AG04449 (cell line): ENCODE results near the gene A1BG.
A peak's percentile ranks its signal among the peaks of the same experiment; 100 is the strongest.

Experiments
- CTCF ChIA-PET: fragments of 350-600 bp; formaldehyde crosslinking; extraction: SDS; loops from one replicate; lab custom pipeline; 2021; ENCODE audit warnings: antibody characterized with exemption; lab: Yijun Ruan, JAX
- POLR2A ChIA-PET: fragments of 400-600, 350-600 bp; formaldehyde crosslinking; extraction: SDS; loops from one replicate; lab custom pipeline; 2020; ENCODE audit warnings: antibody characterized with exemption, inconsistent platforms; lab: Yijun Ruan, JAX
- DNase-seq: peaks from one replicate; pipeline ENCODE4 v3.0.0-alpha.2; 2010; ENCODE audit warnings: low read depth, low spot score
- H3K4me3 ChIP-seq: 2 replicates; pipeline ENCODE4 v1.5.1; 2011; ENCODE audit warnings: low read depth, mild to moderate bottlenecking, control low read depth, low read length
- TF ChIP-seq, protein P1 (sequence below): IDR thresholded peaks from one replicate; pipeline ENCODE4 v1.5.1; 2011; ENCODE audit warnings: mild to moderate bottlenecking, moderate library complexity, low read length, control low read depth, inconsistent platforms; ENCODE audit not compliant: insufficient read depth; ENCODE audit errors: missing control alignments

A1BG gene

DNA sequence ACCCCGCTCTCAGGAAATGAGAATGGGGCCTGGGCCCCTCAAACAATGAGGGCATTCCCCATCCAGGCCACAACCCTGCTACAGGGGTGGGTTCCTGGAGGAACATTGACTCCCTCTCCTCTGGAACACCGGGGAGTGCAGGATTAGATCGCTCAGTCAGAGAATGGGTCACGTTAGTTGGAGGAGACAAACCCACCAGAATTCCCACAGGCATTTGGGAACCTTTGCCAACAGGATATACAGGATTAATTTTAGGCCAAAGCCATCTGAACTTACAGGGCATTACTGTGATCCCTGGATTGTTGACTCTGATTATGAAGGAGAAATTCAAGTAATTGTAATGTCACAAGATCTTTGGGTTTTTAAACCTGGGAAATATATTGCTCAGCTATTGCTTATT is 45.6 kb downstream of the A1BG start:
- ChIA-PET POLR2A (no interaction called here), CTCF (interaction anchor here (1.8 kb wide), 1 partner anchor 10 kb away, joined by 8 read pairs; no protein-coding TSS in a partner anchor)
- DNase-seq, result no peak
- TF ChIP-seq, protein P1, sequence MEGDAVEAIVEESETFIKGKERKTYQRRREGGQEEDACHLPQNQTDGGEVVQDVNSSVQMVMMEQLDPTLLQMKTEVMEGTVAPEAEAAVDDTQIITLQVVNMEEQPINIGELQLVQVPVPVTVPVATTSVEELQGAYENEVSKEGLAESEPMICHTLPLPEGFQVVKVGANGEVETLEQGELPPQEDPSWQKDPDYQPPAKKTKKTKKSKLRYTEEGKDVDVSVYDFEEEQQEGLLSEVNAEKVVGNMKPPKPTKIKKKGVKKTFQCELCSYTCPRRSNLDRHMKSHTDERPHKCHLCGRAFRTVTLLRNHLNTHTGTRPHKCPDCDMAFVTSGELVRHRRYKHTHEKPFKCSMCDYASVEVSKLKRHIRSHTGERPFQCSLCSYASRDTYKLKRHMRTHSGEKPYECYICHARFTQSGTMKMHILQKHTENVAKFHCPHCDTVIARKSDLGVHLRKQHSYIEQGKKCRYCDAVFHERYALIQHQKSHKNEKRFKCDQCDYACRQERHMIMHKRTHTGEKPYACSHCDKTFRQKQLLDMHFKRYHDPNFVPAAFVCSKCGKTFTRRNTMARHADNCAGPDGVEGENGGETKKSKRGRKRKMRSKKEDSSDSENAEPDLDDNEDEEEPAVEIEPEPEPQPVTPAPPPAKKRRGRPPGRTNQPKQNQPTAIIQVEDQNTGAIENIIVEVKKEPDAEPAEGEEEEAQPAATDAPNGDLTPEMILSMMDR, result no peak
- H3K4me3 ChIP-seq, result no peak overlapping the region

DNA sequence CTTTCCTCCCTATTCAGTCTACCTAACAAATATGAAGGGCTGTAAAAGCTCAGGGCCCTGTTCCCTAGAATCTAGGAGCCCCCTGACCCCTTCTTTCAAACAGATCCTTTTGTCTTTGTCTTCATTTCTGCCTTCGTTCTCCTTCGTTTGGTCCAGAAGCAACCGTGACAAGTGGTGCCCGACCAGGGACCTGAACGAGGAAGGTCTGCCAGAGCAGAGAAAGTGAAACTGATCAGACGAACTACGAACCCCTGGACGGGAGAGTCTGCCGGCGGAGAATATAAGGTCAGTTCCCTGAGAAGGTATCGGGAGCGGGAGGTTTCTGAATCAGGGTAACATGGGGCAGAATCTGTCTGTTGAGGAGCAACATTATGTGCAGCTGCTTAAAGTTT is 47.4 kb downstream of the A1BG start:
- CTCF ChIA-PET, result interaction anchor here (1.4 kb wide), 1 partner anchor 13 kb away, joined by 5 read pairs; no protein-coding TSS in a partner anchor

DNA sequence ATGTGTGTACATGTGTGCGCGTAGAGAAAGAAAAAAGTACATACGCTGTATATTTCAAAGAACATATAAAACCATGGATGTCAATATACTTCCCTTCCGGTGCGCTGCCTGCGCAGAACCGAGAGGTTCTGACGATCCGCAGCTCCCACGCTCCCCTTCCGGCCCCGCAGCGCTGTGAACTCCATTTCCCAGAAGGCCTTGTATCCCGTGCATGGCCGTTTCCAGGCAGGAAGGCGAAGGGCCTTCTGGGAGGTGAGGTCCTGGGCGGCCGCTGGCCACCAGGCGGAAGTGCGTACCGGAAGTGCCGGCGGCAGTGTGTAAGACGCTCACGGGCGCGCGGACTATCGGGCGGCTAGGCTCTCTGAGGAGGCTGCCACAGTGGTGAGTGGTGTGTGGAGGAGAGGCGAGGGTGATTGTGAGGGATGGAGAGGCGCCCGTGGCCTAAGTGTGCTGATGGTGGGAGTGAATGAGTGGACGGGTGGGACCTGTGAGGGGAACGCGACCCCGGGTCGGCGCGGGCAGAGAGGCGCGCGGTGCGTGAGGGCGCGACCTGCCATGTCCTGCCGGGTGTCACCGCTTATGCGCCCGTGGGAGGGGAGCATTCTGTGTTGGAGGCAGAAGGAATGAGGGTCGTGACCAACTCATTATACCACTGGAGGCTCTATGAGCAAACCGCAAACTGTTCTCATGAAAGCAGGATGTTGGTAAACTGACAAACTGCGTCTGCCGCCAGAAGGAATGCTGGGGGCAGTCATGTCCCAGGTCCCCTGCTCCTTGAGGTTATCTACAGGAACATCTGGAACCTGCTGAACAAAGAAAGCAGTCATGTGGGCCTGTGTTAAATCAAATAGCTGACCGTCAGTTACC is 48.0 kb downstream of the A1BG start, which contains the start of gene ERVK3-1:
ERVK3-1 (plus strand) TSS at position 313 of the 867 bp plus-strand sequence. CDS start 6,792 bp downstream, outside the sequence.
- DNase-seq, result peak; percentile 88
- POLR2A ChIA-PET, result interaction anchor here (0.6 to 1.3 kb wide), 4 partner anchors 12 to 170 kb away, joined by 3 to 5 read pairs (median 4); partner anchors contain the start of genes ZNF446 and ZSCAN22
- peak within 1 kb of the TSS; percentile 99 for H3K4me3 ChIP-seq
- CTCF ChIA-PET, result interaction anchor here (1.4 kb wide), 1 partner anchor 14 kb away, joined by 5 read pairs; no protein-coding TSS in a partner anchor
- TF ChIP-seq, protein P1, result no peak

More for the DNA sequence above, 47.4 kb downstream of the A1BG start:
- peak overlapping the region; percentile 99 for H3K4me3 ChIP-seq
- TF ChIP-seq, protein P1, result no peak
- POLR2A ChIA-PET, result interaction anchor here (0.6 to 1.3 kb wide), 3 partner anchors 12 to 170 kb away, joined by 3 to 4 read pairs (median 3); partner anchors contain the start of genes ZNF446 and ZSCAN22
- DNase-seq, result no peak

DNA sequence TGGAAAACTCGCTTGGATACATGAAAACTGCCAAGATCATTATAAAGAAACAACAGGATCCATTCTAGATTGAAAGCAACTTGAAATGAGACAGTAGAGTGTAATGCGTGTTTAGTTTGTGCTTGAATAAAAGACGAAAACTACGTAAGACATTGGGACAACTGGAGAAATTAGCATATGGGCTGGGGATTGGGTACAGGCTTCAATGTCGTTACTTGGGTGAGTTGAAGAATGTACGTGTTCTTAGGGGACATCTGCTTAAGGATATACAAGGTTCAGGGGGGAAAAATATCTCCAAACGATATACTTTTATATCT is 48.6 kb downstream of the A1BG start:
- DNase-seq, result no peak
- H3K4me3 ChIP-seq, result peak overlapping the region; percentile 99
- POLR2A ChIA-PET, result interaction anchor here (0.6 to 1.3 kb wide), 2 partner anchors 13 to 22 kb away, joined by 4 to 5 read pairs; partner anchors contain the start of gene ZSCAN22
- CTCF ChIA-PET, result no interaction called here
- TF ChIP-seq, protein P1, result no peak

DNA sequence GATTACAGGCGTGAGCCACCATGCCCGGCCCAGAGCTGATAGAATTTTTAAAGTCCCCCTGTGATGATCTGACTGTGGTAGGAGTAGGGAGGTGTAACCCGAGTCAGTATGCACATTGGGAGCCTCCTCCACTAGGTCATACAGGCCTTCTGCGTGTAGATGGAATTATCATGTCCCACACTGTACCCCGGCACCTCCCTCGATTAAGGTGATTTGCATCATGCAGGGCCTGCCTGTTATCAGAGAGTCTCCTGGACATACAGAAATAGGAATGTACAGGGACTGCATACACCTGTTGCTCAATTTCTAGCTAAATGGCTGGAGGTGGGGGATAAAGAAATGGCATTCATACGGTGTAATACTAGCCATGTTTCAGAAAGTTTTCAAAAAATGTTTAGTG is 49.0 kb downstream of the A1BG start:
- CTCF ChIA-PET, result no interaction called here
- TF ChIP-seq, protein P1, result no peak
- H3K4me3 ChIP-seq, result no peak overlapping the region
- POLR2A ChIA-PET, result no interaction called here
- DNase-seq, result no peak

DNA sequence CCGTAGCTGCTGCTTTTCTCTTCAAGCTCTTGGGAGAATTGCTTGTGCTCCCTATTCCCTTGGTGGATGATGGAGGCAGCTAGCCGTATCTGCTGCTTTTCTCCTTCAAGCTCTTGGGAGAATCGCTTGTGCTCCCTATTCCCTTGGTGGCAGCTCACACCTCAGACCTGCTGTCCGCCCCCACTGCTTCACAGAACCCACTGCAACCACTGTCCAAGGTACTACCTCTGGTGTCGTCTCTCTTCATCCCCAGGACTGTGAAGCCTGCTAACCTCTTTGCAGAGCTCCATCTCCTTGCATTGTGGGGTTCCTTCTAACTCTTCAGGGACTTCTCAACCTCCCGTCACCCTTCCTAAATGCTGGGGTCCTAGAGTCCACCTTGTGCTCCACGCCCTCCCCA is 52.7 kb downstream of the A1BG start:
- no peak for DNase-seq
- no peak overlapping the region for H3K4me3 ChIP-seq
- ChIA-PET CTCF (interaction anchor here (1.5 kb wide), 1 partner anchor 18 kb away, joined by 4 read pairs; no protein-coding TSS in a partner anchor), POLR2A (interaction anchor here (0.6 kb wide), 1 partner anchor 17 kb away, joined by 3 read pairs; no protein-coding TSS in a partner anchor)
- TF ChIP-seq, protein P1, result no peak
